Neural crest cell (in vitro differentiated cells): ENCODE data around the gene TXNIP. TPM values are rescaled to one million over a fixed set of nuclear protein-coding genes. Genes with fewer than 3 reads are reported as not detected.

Source experiments
- DNase-seq: peaks from one replicate; pipeline ENCODE4 v3.0.0; 2021; ENCODE audit warnings: low read depth, mixed read lengths, low spot score
- H3K27ac Mint-ChIP-seq: one replicate; pipeline ENCODE4 v1.8.0; 2021; ENCODE audit warnings: mild to moderate bottlenecking, mixed read lengths; ENCODE audit not compliant: unreplicated experiment
- H3K27me3 Mint-ChIP-seq: 2 replicates; pipeline ENCODE4 v1.8.0; 2021; ENCODE audit warnings: low read depth, mild to moderate bottlenecking, mixed read lengths
- H3K36me3 Mint-ChIP-seq: 2 replicates; pipeline ENCODE4 v1.8.0; 2021; ENCODE audit warnings: low read depth, mild to moderate bottlenecking, mixed read lengths
- H3K4me1 Mint-ChIP-seq: 2 replicates; pipeline ENCODE4 v1.8.0; 2021; ENCODE audit warnings: mixed read lengths
- H3K4me3 Mint-ChIP-seq: one replicate; pipeline ENCODE4 v1.8.0; 2021; ENCODE audit warnings: mild to moderate bottlenecking, mixed read lengths
- H3K9me3 Mint-ChIP-seq: 2 replicates; pipeline ENCODE4 v1.8.0; 2021; ENCODE audit warnings: mixed read lengths
- CTCF ChIP-seq: fragments of 200-600 bp; sonication (generic); conservative IDR thresholded peaks from 2 replicates; pipeline ENCODE4 v1.5.0; 2021; ENCODE audit warnings: antibody characterized with exemption, mild to moderate bottlenecking
- total RNA-seq: library from RNA; stranded (reverse); gene quantifications from 2 replicates; pipeline ENCODE4 v1.2.1, GENCODE V29; 2021

TXNIP gene
- total RNA-seq, 1 donor from 2014 or later, result 83.5 TPM

GRCh38 chr1:145952903-145953302 is 43.5 kb downstream of the TXNIP start:
- no peaks in the 10 kb centered on the region for H3K9me3 Mint-ChIP-seq
- no peak overlapping the region for H3K4me3 Mint-ChIP-seq
- H3K27ac Mint-ChIP-seq, result no peak overlapping the region
- H3K4me1 Mint-ChIP-seq, result peaks cover 53% of the 10 kb centered on the region
- no peaks in the 10 kb centered on the region for H3K36me3 Mint-ChIP-seq
- TF ChIP-seq CTCF, result no peak
- no peaks in the 10 kb centered on the region for H3K27me3 Mint-ChIP-seq
- no peak for DNase-seq

DNA sequence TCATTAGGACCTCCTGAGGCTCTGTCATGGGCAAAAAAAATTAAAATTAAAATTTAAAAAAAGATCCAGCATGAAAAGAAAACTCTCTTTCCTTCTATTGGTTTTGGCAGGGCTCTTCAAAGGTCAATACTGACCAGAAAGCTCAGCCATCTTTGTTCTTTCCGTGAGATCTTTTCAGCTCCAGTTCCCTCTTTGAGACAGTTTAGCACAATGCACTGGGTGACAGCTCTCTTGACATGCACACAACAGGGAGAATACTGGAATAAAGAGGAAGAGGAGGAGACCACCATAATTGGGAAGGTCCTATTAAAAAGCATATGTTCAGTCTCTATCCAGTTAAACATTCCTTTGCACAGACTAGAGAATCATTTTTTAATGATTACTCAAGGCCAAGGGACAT is 44.9 kb downstream of the TXNIP start:
- Mint-ChIP-seq H3K36me3 (peaks cover 3% of the 10 kb centered on the region), H3K27ac (no peak overlapping the region), H3K4me1 (peaks cover 43% of the 10 kb centered on the region), H3K27me3 (no peaks in the 10 kb centered on the region), H3K9me3 (no peaks in the 10 kb centered on the region), H3K4me3 (peak overlapping the region; percentile 61)
- no peak for DNase-seq
- TF ChIP-seq CTCF, result no peak

DNA sequence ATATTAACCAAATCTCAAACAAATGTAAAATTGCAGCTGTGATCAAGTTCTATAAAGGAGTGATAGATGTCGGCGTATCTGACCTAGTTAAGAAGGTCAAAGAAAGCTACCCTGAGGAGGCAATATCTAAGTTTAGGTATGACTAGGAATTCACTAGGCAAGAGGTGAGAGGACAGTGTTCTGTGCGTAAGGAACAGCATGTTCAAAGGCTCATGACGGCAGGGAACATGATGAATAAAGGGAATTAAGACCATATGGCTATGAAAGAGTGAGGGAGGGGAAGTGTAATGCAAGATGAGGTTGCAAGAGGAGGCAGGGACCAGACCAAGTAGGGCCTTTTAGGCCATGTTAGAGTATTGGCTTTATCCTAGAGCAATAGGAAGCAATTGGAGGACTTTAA is 47.2 kb downstream of the TXNIP start:
- no peaks in the 10 kb centered on the region for H3K9me3 Mint-ChIP-seq
- TF ChIP-seq CTCF, result no peak
- no peak overlapping the region for H3K4me3 Mint-ChIP-seq
- H3K27ac Mint-ChIP-seq, result no peak overlapping the region
- H3K4me1 Mint-ChIP-seq, result peaks cover 24% of the 10 kb centered on the region
- no peak for DNase-seq
- no peaks in the 10 kb centered on the region for H3K27me3 Mint-ChIP-seq
- H3K36me3 Mint-ChIP-seq, result peaks cover 3% of the 10 kb centered on the region

DNA sequence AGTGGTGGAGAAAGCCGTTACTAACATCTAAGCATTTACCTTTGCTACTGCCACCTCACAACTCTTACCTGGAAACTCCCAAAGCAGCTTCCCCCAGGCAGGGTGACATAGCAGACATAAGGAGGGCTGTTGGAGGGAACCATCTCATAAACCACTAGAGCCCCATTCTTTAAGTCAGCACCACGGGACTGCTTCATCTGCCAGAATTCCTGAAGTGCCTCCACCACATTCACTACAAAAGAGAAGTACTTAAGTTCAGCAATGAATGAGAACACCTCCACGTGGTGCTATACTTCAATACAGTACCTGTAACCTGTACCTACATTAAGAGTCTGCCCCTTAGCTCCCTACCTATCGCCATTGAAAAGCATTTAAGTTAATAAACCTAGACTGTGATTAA is 48.8 kb downstream of the TXNIP start:
- H3K4me3 Mint-ChIP-seq, result no peak overlapping the region
- DNase-seq, result no peak
- H3K9me3 Mint-ChIP-seq, result no peaks in the 10 kb centered on the region
- H3K27me3 Mint-ChIP-seq, result no peaks in the 10 kb centered on the region
- H3K36me3 Mint-ChIP-seq, result peaks cover 3% of the 10 kb centered on the region
- no peak overlapping the region for H3K27ac Mint-ChIP-seq
- peaks cover 25% of the 10 kb centered on the region for H3K4me1 Mint-ChIP-seq
- no peak for TF ChIP-seq CTCF

DNA sequence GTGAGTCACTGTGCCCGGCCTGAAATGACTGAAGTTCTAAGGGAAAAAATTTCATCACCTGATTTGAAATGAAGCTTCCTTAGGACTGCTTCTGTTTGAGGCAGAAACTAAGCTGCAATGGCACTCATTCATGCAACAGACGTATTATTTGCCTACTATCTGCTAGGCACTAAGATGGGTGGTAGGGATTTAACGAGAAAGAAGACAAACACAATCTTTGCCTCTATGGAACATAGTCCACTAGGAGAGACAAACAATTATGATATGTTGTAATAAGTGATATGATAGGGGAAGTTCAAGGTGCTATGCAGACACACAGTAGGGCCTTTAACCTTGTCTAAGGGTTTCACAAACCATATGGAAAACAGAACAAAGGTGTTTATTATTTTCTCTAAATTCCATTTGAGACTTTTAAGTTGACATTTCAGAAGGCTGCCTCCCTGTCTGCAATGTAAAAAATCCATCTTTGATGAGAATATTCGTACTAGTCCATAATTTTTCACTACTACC is 49.8 kb downstream of the TXNIP start:
- Mint-ChIP-seq H3K36me3 (peaks cover 3% of the 10 kb centered on the region), H3K4me3 (no peak overlapping the region), H3K9me3 (no peaks in the 10 kb centered on the region), H3K27ac (no peak overlapping the region), H3K27me3 (no peaks in the 10 kb centered on the region), H3K4me1 (peaks cover 21% of the 10 kb centered on the region)
- DNase-seq, result no peak
- no peak for TF ChIP-seq CTCF

- Mint-ChIP-seq H3K4me3 (no peak overlapping the region), H3K9me3 (no peaks in the 10 kb centered on the region), H3K4me1 (peaks cover 7% of the 10 kb centered on the region), H3K27ac (no peak overlapping the region), H3K36me3 (peaks cover 3% of the 10 kb centered on the region), H3K27me3 (no peaks in the 10 kb centered on the region)
- no peak for DNase-seq
- TF ChIP-seq CTCF, result no peak
These were observed 51.8 kb downstream of the TXNIP start for GRCh38 chr1:145944532-145944931.
